Measurements from ENCODE around the gene DHX34.
A peak's percentile ranks its signal among the peaks of the same experiment; 100 is the strongest.

DHX34 gene

DNA sequence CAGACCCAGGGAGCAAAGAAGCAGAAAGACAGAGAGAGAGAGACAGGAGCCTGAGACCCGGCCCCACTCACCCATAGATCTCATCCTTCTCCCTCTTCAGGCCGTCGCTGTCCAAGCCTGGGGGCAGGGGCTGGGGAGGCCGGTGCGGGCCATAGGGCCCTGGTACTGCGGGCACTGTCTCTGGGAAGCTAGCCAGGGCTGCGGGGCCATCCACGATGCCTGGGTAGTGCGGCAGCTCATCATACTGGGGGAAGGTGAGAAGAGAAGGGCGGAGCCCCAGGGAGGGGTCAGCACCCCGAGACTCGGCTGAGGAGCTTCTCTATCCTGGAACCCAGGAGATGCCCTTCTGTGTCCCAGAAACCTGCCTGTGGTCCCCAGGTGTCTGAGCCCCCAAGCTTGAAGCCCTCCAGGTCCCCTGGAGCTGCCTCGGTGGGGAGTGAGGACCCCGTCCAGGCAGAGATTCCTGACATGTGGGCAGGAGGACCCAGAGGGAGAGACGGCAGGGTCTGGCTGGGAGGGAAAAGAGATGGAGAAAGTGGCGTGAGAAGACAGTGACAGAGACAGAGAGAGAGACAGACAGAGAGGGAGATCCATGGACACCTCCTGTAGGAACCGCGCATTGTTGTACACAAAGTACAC, 68.1 kb downstream of the DHX34 start:
- no peak for DNase-seq (ENCODE audit: low read depth in 2 of 2)

DNA sequence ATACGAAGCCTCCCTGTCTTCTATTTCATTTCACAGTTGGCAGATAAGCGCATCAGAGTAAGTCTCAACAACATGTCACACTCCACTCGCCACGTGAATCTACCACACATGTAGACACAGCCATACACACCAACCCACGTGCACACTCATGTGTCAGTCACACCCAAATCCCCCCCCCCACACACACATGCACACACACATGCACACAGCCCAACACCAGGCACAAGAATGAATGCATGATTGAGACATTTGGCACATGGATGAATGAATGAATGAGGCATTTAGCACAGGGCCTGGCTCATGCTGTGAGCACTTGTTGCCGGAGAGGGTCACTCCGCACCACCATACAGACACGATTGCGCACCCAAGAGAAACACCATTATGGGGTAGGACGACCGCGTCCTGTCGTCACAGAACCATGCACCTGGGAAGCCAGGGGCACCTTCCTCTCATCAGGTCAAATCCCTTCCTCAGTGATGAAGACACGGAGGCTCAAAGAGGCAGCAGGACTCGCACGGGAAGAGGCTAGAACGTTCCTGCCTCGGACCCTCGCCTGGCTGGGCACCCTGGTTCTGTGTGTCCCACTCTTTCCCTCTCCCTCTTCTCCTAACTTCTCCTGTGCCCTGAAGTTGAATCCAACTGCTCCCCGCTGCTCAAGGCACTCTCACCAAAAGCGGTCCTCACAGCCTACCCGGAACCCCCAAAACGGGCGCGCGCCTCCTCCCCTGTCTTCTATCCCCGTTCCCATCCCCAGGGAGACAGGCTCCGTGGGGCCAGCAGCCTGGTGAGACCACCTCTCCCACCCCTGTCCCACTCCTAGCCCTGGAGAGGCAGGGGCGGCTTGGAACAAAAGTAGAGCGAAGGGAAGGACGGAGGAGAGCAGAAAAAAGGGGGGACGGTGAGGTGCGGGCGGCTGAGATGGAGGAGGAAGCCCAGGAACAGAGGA, 68.9 kb downstream of the DHX34 start:
- DNase-seq (ENCODE audit: low read depth in 2 of 2): no peak

GRCh38 chr19:47418692-47419029, 69.5 kb downstream of the DHX34 start:
- no peak for DNase-seq (ENCODE audit: low read depth in 2 of 2)

- DNase-seq (ENCODE audit: low read depth in 2 of 2): no peak
Measured at GRCh38 chr19:47419030-47419783, 70.1 kb downstream of the DHX34 start, which contains the start of gene MEIS3. Gene MEIS3 (minus strand): TSS chr19:47419527. CDS start chr19:47419081, 446 bp downstream.

- DNase-seq (ENCODE audit: low read depth in 2 of 2): no peak
Measured at GRCh38 chr19:47419789-47420188, 70.7 kb downstream of the DHX34 start.

DNA sequence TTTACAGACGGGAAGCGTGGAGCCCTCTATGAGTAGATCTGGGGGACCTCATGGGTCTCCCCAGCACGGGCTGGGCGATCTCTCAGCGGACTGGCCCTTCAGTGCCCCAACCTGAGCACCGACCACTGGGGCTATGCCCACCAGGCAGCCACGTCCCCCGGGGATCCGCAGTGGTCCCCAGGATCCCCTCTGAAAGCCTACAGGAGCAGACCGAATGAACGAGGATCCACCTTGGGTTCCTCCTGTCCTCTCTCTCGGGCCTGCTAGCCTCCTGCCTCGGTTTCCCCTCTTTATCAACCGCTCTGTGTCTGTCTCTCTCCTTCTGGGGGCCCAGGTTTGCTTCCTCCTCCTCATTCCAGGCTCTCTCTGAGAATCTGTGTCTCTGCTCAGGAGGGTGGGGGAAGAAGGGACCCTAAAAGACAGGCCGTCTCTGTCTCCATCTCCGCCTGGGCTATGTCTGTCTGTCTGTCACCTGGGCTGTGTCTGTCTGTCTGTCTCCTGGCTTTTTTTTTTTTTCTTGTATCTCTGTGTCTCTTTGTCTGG, 72.2 kb downstream of the DHX34 start:
- DNase-seq (ENCODE audit: low read depth in 2 of 2): no peak

GRCh38 chr19:47421844-47422395, 72.8 kb downstream of the DHX34 start:
- no peak for DNase-seq (ENCODE audit: low read depth in 2 of 2)

DNA sequence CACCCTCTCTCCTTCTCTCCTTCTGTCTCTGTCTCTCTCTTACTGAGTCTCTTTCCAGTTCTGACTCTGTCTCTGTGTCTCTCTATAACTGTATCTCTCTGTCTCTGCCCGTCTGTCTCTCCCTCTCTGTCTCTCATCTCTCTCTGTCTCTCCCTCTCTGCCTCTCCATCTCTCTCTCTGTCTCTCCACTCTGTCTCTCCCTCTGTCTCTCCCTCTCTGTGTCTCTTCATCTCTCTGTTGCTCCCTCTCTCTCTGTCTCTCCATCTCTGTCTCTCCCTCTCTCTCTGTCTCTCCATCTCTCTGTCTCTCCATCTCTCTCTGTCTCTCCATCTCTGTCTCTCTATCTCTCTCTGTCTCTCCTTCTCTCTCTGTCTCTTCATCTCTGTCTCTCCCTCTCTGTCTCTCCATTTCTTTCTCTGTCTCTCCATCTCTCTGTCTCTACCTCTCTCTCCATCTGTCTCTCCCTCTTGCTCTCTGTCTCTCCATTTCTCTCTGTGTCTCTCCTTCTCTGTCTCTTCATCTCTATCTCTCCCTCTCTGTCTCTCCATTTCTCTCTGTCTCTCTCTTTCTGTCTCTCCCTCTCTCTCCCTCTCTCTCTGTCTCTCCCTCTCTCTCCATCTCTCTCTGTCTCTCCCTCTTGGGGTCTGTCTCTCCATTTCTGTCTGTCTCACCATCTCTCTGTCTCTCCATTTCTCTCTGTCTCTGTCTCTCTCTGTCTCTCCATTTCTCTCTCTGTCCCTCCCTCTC, 73.5 kb downstream of the DHX34 start:
- DNase-seq (ENCODE audit: low read depth in 2 of 2): no peak

DNA sequence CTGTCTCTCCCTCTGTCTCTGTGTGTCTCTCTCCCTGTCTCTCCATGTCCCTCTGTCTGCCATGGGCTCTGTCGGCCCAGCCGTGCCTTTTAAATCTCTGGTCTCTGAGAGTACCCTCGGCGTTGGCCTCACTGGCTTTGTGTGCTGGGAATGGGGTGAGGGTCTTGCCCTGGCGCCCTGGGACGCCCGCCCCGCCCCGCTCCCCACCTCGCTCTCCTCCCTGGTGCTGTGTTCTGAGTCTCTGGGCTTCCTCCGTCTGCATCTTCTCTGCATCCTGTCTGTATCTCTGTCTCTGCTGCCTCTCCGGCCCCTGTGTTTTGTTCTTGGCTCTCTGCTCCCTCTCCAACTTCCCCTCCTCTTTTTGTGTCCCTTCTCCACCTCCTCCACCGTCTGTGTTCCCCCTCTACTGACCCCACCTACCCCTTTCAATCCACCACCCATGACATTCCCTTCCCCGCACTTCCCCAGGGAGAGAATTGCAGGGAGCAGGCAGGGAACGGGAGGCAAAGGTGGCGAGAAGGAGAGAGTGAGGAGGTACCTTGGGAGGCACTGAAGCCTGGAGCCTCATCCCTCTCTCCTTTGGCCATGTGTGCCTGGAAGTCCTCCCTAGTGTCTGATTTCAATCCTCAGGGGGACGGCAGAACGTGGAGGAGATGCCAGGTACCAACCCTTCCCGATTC, 74.2 kb downstream of the DHX34 start:
- no peak for DNase-seq (ENCODE audit: low read depth in 2 of 2)

DNA sequence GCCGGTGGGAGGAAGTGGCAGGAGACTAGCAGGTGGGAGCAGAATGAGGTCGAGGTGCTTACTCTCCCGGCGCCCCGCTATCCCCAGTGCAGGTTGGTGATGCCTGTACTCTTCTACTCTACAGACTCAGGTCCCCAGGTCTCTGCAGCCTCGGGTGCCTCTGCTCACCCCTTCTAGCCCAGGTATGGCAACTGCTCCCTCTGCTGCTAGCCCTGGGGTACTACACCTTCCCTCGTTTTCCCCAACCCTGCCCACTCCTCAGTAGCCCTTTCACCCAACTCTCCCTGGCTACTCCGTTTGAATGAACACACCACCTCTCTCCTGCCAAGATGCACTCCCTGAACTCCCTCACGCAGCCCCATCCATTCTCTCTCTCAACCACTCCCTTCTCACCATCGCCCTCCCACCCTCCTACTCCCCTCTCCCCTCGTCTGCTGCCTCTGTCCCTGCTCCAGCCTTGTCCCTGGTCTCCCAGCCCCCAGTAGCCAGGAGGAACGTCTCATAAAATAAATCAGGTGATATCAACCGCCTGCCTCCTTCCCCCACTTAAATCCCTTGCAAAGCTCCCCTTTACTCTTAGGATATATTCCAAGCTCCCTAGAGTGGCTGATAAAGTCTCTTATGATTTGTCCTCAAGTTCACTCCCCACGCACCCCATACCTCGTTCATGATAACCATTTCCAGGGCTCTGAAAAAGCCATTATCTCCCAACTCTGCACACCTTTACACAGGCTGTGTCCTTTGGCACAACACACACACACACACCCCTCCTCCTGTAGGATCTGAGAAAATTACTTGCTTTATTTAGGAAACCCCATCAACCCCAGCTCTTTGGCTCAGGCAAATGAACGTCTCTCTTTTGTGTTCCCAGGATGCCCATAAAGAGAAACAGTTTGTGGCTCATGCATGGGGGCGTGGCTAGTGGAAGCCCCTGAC, 78.4 kb downstream of the DHX34 start:
- peak in 1 of 2 donors; percentile 31 for DNase-seq (ENCODE audit: low read depth in 2 of 2)

GRCh38 chr19:47428177-47428894, 79.2 kb downstream of the DHX34 start:
- peak; percentile 73 to 88 for DNase-seq (ENCODE audit: low read depth in 2 of 2)

DNA sequence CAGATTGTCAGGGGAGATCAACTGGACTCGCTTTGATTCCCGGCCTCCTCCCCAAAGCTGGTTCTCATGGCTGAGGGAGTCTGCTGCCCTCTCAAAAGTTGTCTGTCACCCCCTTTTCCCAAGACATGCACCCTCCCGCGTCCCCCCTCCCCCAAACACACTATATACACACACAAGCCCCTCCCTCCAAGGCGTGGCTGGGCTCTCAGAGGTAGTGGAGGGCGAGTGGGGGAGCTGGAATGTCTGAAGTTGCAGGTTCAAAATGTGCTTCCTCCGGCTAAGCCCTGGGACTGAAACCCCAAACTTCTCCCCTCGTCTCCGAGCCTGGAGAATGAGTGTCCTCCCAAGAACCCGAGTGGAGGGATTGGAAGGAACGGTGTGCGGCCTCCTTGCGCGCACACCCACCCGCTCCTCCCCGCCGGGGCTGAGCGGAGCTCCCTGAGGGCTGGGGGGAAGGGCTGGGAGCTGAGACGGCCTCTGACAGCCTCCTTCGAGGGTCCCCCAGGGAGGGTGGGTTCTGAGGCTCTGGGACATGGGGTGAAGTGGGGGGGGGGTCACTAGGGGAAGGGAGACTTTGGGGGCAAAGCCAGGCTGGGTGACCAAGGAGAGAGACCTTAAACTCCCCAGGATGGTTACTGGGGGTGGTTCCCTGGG, 80.2 kb downstream of the DHX34 start:
- DNase-seq (ENCODE audit: low read depth in 2 of 2): no peak

DNA sequence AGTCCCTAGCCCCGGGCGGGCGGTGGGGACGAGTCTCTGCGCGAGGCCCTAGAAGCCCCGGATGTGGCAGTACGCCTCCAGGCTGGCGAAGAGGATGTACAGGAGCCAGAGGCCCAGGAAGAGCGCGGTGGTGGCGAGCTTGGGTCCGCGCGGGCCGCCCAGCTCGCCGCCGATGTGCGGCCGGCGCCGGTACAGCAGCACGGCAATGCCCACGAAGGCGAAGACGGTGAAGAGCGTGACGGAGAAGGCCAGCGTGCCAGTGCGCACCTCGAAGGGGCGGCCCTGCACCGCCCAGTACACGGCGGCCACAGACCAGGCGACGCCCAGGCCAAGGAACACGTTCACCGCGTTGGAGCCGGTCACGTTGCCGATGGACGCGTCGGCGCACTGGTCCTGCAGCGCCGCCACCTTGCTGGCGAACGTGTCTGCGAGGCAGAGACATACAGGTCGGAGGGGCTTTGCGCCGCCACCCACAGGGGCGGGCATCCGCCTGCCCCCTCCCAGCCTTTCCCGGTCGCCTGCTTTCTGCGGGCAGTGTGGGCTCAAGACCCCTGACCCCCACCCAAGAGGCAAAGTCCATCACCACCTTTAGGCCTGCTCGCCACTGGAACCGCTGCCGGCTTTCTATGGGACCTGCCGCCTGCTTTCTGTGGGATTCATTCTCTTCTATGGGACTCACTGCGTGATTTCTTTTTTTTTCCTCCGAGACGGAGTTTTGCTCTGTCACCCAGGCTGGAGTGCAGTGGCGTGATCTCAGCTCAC, 81.1 kb downstream of the DHX34 start:
- DNase-seq (ENCODE audit: low read depth in 2 of 2): no peak

DNA sequence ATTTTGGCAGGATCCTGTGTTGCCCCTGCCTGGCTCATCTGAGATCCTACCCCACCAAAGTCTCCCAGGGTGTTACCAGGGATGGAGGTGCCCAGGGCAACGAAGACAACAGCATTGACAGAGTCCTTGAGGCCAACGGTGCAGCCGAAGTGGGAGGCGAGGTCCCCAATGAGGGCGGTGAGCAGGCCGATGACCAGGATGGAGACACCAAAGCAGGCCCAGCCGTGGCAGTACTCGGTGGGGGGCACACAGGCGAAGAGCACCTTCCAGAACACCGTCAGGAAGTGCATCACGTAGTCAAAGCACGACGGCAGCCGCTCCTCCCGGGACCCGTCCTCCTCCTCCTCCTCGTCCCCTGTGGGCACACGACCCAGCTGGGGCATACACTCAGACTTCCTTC, 83.0 kb downstream of the DHX34 start:
- no peak for DNase-seq (ENCODE audit: low read depth in 2 of 2)

All from stimulated activated CD8-positive, alpha-beta memory T cell treated with anti-CD3 and anti-CD28 coated beads, Interleukin-7, amount 100 ng/mL, for 4 hours (primary cell).